HG02678 (cell line): Measurements from ENCODE around the gene AMMECR1.
"Not testable (repeated sequence)": the region's sequence is repeated elsewhere in the genome, so short reads cannot be mapped to it uniquely, and the experiment has no call there.

Source experiments
- ATAC-seq: cut with Tn5 transposase; IDR thresholded peaks from one replicate; pipeline ENCODE4 v1.9.1; 2021; ENCODE audit warnings: mild to moderate bottlenecking, moderate library complexity; ENCODE audit not compliant: unreplicated experiment

Gene AMMECR1

GRCh38 chrX:110259117-110259516 is 58.8 kb downstream of the AMMECR1 start:
- no peak for ATAC-seq

- no peak for ATAC-seq
These were observed 59.3 kb downstream of the AMMECR1 start for GRCh38 chrX:110258552-110258951.

- no peak for ATAC-seq
These were observed 60.0 kb downstream of the AMMECR1 start for GRCh38 chrX:110257889-110258288.

DNA sequence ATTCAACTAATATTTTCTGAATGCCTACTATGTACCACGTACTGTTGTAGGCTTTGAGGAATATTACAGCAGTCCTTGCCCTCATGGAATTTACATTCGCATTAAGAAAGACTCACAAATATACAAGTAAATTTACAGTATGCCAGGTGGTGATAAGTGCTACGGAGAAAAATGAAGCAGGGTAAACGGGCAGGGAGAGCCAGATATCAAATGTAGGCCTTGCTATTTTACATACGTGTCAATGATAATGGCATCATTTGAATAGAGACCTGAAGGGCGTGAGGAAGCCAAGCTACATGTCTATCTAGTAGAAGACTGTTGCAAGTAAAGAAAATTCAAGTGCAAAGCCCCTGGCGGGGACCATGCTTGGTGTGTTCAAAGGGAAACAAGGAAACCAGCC is 65.2 kb downstream of the AMMECR1 start:
- no peak for ATAC-seq

DNA sequence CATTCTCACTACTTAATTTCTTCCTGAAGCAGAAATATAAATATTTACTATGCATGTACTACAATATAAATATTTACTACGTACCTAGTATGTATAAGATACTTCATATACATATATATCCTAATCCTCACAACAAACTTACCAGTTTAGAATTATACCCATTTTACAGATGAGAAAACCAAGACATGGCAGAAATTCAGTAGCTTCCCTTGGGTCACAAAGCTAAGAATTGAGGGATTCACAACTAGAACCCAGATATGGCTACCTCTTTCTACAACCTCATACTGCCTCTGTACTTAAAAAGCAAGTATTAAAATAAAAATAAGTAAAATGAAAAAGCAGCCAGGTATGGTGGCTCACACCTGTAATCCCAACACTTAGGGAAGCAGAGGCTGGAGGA is 65.9 kb downstream of the AMMECR1 start:
- no peak for ATAC-seq

- ATAC-seq, result no peak
These were observed 66.4 kb downstream of the AMMECR1 start for GRCh38 chrX:110251526-110251925.

- ATAC-seq, result no peak
These were observed 67.0 kb downstream of the AMMECR1 start for GRCh38 chrX:110250847-110251246.

GRCh38 chrX:110248578-110248977 is 69.3 kb downstream of the AMMECR1 start:
- ATAC-seq, result no peak

DNA sequence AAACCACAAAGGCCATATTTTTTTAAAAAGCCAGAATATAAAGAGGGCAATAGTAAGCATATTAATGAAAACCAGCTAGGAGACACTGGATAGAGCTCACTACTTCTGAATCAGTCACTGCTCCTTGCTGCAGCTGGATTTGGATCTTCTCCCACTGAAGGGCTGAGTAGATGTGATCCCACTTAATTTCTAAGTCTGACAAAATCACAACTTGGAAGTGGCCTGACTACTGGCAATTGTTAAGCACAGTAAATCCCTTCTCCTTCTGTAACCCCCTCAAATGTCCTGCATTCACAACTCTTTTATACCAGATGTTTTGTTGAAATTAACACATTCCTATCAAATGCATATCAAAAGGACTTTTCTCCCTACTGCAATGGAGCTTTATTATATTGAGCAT is 72.9 kb downstream of the AMMECR1 start:
- no peak for ATAC-seq

DNA sequence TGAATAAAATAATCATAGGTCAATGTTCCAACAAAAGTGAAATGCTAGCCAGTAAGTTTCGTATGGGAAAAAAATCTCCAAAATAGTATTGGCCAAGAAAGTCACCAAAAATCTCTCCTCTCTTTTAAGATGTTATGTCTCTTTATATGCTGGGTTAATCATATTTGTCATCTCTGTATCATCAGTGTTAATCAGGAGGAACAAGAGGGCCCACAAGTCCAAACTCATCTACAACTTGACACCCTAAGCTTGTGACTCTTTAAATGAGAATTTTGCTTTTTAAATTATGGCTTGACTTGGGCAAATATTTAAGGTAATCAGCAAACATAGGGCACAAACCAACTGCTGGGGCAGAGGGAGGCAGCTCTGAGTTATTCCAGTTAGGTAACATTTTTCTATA is 75.5 kb downstream of the AMMECR1 start:
- no peak for ATAC-seq

DNA sequence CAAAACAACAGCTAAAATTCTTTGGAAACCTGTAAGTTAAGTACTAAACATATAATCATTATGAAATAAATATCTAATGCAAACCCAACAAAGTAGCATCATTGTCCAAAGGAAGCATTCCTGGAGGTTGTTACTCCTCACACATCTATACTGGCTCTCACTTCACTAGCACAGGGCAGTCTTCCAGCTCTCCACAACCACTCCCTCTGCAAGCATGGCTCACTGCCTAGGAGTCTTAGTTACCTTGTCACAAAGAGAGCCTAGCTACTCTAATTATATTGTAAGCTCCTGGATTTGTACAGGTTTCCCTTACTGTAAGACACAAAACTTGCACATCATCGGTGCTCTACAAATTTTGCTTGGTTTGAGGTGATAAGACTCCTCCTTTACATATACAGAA is 76.1 kb downstream of the AMMECR1 start:
- no peak for ATAC-seq

DNA sequence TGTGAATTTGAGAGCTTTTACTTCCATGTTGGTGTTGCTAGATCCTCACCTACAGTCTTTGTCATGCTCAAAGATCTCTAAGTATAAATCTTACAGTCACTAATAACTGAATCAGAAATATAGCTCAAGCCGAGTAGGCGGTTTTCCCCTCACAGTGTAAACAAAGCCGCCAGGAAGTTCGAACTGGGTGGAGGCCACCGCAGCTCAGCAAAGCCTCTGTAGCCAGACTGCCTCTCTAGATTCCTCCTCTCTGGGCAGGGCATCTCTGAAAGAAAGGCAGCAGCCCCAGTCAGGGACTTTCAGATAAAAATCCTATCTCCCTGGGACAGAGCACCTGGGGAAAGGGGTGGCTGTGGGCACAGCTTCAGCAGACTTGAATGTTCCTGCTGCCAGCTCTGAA is 79.6 kb downstream of the AMMECR1 start:
- not testable (repeated sequence) for ATAC-seq

DNA sequence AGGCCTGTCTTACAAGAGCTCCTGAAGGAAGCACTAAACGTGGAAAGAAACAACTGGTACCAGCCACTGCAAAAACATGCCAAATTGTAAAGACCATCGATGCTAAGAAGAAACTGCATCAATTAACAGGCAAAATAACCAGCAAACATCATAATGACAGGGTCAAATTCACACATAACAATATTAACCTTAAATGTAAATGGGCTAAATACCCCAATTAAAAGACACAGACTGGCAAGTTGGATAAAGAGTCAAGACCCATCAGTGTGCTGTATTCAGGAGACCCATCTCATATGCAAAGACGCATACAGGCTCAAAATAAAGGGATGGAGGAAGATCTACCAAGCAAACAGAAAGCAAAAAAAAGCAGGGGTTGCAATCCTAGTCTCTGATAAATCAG is 86.4 kb downstream of the AMMECR1 start:
- not testable (repeated sequence) for ATAC-seq

GRCh38 chrX:110229497-110230111 is 88.3 kb downstream of the AMMECR1 start:
- not testable (repeated sequence) for ATAC-seq

- no peak for ATAC-seq
These were observed 89.4 kb downstream of the AMMECR1 start for GRCh38 chrX:110228453-110228852.

DNA sequence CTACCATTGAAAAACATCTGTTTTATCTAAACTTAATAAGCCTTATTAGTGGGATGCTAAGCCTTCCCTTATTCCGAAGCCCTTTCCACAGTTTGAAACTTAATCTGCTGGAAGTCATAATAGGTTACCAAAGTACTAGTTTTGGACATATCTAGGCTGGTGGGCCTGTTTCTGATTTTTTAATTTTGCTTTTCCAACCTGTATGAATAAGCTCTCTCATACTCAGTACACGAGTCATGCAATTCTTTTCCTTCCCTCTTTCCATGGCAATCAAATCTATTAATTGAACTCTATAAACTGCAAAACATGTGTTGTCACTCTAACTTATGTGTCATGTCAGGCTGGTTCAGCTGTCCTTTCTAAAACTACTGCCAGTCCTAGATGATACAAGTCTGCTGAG is 91.0 kb downstream of the AMMECR1 start:
- no peak for ATAC-seq

DNA sequence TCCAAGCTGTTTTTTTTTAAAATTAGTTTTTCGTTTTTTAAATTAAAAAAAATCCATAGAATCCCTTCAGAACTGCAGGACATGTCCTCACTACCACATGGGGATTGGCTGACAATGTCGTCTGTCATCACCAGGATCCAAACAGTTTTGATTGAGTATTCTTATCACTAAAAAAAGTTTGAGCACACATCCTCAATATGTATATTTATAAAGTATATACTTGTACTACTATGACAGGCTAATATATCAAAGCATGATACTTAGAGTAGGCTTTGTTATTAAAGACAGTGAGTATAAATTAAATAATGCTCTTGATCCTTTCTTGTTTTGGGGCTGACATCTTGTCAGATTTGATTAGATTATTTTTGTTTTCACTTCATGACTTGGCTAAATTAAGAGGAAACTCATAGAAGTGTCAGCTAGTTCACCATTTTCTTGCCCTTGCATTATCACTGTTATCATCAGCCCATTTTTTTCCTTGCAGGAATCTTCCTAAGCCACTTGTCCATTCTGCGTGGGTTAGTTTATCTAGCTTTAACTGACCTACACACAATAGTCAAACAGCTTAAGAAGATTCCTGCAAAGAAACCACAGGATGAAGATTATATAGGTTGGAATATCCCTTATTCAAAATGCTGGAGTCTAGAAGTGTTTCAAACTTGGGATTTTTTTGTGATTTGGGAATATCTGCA is 92.8 kb downstream of the AMMECR1 start:
- no peak for ATAC-seq

GRCh38 chrX:110222497-110223257 is 95.2 kb downstream of the AMMECR1 start:
- no peak for ATAC-seq

- ATAC-seq, result no peak
These were observed 98.0 kb downstream of the AMMECR1 start for GRCh38 chrX:110219920-110220319.

DNA sequence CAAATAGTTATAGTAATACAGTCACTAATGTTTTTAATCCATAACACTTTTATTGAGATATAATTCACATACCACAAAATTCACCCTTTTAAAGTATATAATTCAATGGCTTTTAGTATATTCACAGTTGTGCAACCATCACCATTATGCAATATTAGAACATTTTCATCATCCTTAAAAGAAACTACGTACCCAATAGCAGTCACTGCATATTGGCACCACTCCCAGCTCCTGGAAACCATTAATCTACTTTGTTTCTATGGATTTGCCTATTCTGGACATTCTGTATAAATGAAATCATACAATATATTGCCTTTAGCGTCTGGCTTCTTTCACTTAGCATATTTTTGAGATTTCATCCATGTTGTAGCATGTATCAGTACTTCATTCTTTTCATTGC is 99.3 kb downstream of the AMMECR1 start:
- ATAC-seq, result no peak

DNA sequence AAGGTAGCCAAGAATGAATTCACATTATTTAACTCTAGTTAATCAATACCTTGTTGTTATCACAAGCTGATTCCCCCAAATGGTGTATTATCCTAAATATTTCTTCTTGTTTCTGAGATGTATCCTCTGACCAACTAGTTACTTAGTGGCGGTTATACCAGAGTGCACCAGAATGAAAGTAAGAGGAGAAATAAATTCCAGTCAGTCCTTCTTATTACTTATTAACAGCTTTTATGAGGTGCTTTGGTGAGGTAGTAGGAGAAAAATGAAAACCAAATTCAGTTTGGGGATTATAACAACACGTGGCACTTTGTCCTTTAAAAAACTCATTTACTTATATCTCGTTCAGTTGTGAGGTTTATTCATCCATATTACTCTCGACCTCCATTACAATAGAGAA is 101.9 kb downstream of the AMMECR1 start:
- ATAC-seq, result no peak

GRCh38 chrX:110215411-110215810 is 102.5 kb downstream of the AMMECR1 start:
- no peak for ATAC-seq
